PC-3 (cell line): ENCODE data around the gene GALNT2.

Source experiments
- CTCF ChIP-seq: fragments of 300-600 bp; sonication (generic); conservative IDR thresholded peaks from 2 replicates; pipeline ENCODE4 v1.5.1; 2017; ENCODE audit warnings: antibody characterized with exemption, low read depth, mild to moderate bottlenecking, low read length
- EZH2 ChIP-seq: fragments of 300-600 bp; sonication (generic); IDR thresholded peaks from one replicate; pipeline ENCODE4 v1.6.1; 2017; ENCODE audit warnings: antibody characterized with exemption, mild to moderate bottlenecking, low read length; ENCODE audit not compliant: unreplicated experiment

GRCh38 chr1:230207598-230207997 is 140.6 kb downstream of the GALNT2 start:
- no peak for TF ChIP-seq CTCF
- no peak for TF ChIP-seq EZH2
